Stimulated activated CD4-positive, alpha-beta T cell treated with anti-CD3 and anti-CD28 coated beads, Interleukin-12 subunit alpha, Interleukin-12 subunit beta, amount 100 ng/mL, for 4 hours (primary cell): ENCODE data around the gene SOX8.
"Not testable (repeated sequence)": the region's sequence is repeated elsewhere in the genome, so short reads cannot be mapped to it uniquely, and the experiment has no call there.

Experiments used
- DNase-seq: peaks from one replicate; pipeline ENCODE4 v3.0.0-alpha.2; 2020

SOX8 gene

GRCh38 chr16:1010815-1011214 lies 29.2 kb downstream of the SOX8 start:
- no peak for DNase-seq

GRCh38 chr16:1011316-1012082 lies 29.9 kb downstream of the SOX8 start:
- DNase-seq: no peak

GRCh38 chr16:1012135-1012534 lies 30.6 kb downstream of the SOX8 start:
- no peak for DNase-seq

GRCh38 chr16:1012722-1013592 lies 31.4 kb downstream of the SOX8 start:
- DNase-seq: no peak

- DNase-seq: no peak
Observed at GRCh38 chr16:1013593-1013900, 32.0 kb downstream of the SOX8 start.

- DNase-seq: no peak
Observed at GRCh38 chr16:1014221-1014620, 32.7 kb downstream of the SOX8 start.

GRCh38 chr16:1014771-1015495 lies 33.4 kb downstream of the SOX8 start:
- no peak for DNase-seq

GRCh38 chr16:1018447-1019198 lies 37.1 kb downstream of the SOX8 start:
- DNase-seq: no peak

GRCh38 chr16:1019231-1020090 lies 37.9 kb downstream of the SOX8 start:
- DNase-seq: no peak

- DNase-seq: no peak
Observed at GRCh38 chr16:1020091-1020399, 38.5 kb downstream of the SOX8 start.

GRCh38 chr16:1020591-1020990 lies 39.0 kb downstream of the SOX8 start:
- no peak for DNase-seq

- no peak for DNase-seq
Observed at GRCh38 chr16:1021553-1022160, 40.1 kb downstream of the SOX8 start.

GRCh38 chr16:1022466-1022865 lies 40.9 kb downstream of the SOX8 start:
- no peak for DNase-seq

GRCh38 chr16:1024138-1024537 lies 42.6 kb downstream of the SOX8 start:
- no peak for DNase-seq

- DNase-seq: not testable (repeated sequence)
Observed at GRCh38 chr16:1025183-1025809, 43.7 kb downstream of the SOX8 start.

GRCh38 chr16:1026057-1026783 lies 44.6 kb downstream of the SOX8 start:
- DNase-seq: no peak

- no peak for DNase-seq
Observed at GRCh38 chr16:1026784-1027500, 45.4 kb downstream of the SOX8 start.

- DNase-seq: no peak
Observed at GRCh38 chr16:1027501-1027815, 45.9 kb downstream of the SOX8 start.

GRCh38 chr16:1028056-1028455 lies 46.5 kb downstream of the SOX8 start:
- no peak for DNase-seq
